H1 (cell line): ENCODE measurements around the gene ENTPD1. TPM values are rescaled to one million over a fixed set of nuclear protein-coding genes. Genes with fewer than 3 reads are reported as not detected.

ENCODE experiments used
- CTCF ChIA-PET: fragments of 300-600 bp; sonication (Branson Sonifier 250); formaldehyde crosslinking; loops from one replicate; lab custom pipeline; 2021; ENCODE audit not compliant: partially characterized antibody; lab: Charles Lee
- POLR2A ChIA-PET: fragments of 300-600 bp; sonication (Branson Sonifier 250); formaldehyde crosslinking; loops from one replicate; lab custom pipeline; 2021; ENCODE audit warnings: inconsistent platforms; ENCODE audit not compliant: partially characterized antibody; lab: Charles Lee
- DNase-seq, 2 experiments: peaks; one replicate each; pipeline versions ENCODE4 v3.0.0 to v3.0.0-alpha.2; 2010 to 2022; ENCODE audit warnings: low spot score in 2 of 2, low read depth in 1 of 2, mixed read lengths in 1 of 2
- FAIRE-seq: peaks from 2 replicates; lab custom pipeline; 2011; peaks lifted over from hg19 to GRCh38; lab: Jason Lieb, UNC
- H2AFZ ChIP-seq: 2 replicates; pipeline ENCODE4 v1.8.1; 2012; ENCODE audit warnings: low read length, inconsistent platforms
- H2AK5ac ChIP-seq: 2 replicates; pipeline ENCODE4 v1.6.1; 2013; ENCODE audit warnings: low read depth, low read length
- H2BK120ac ChIP-seq: replicated peaks from 2 replicates; pipeline ENCODE3; 2013; ENCODE audit warnings: low read depth, low read length, inconsistent platforms
- H2BK12ac ChIP-seq: 2 replicates; pipeline ENCODE4 v1.6.1; 2013; ENCODE audit warnings: low read depth, low read length
- H2BK15ac ChIP-seq: 2 replicates; pipeline ENCODE4 v1.6.1; 2013; ENCODE audit warnings: low read length
- H2BK20ac ChIP-seq: 2 replicates; pipeline ENCODE4 v1.6.1; 2013; ENCODE audit warnings: low read length
- H2BK5ac ChIP-seq: 2 replicates; pipeline ENCODE4 v1.6.1; 2013; ENCODE audit warnings: low read depth, low read length
- H3K14ac ChIP-seq: 2 replicates; pipeline ENCODE4 v1.6.1; 2013; ENCODE audit warnings: inconsistent platforms; ENCODE audit not compliant: insufficient read length
- H3K18ac ChIP-seq: 2 replicates; pipeline ENCODE4 v1.6.1; 2013; ENCODE audit warnings: low read length; ENCODE audit errors: extremely low read depth
- H3K23ac ChIP-seq: 2 replicates; pipeline ENCODE4 v1.6.1; 2013; ENCODE audit warnings: inconsistent platforms; ENCODE audit not compliant: insufficient read length
- H3K23me2 ChIP-seq: 2 replicates; pipeline ENCODE4 v1.6.1; 2013; ENCODE audit warnings: low read depth, low read length
- H3K27ac ChIP-seq: 2 replicates; pipeline ENCODE4 v1.6.1; 2011; ENCODE audit warnings: low read depth, low read length, inconsistent platforms
- H3K27me3 ChIP-seq, 4 experiments: replicated peaks in 1 of 4; 1 replicate in 1 of 4; 2 replicates in 3 of 4; pipeline versions ENCODE4 v1.6.1 to v1.8.1; 2011 to 2013; ENCODE audit warnings: low read length in 3 of 4, mild to moderate bottlenecking in 3 of 4, inconsistent platforms in 2 of 4, mixed read lengths in 2 of 4, moderate library complexity in 1 of 4; ENCODE audit not compliant: control insufficient read depth in 3 of 4, insufficient read depth in 3 of 4; ENCODE audit errors: extremely low read depth in 1 of 4
- H3K36me3 ChIP-seq, 4 experiments: 2 replicates each; pipeline versions ENCODE4 v1.6.1 to v1.8.1; 2011 to 2013; ENCODE audit warnings: mild to moderate bottlenecking in 4 of 4, low read length in 3 of 4, moderate library complexity in 2 of 4, control low read depth in 1 of 4, inconsistent platforms in 1 of 4; ENCODE audit not compliant: insufficient read depth in 4 of 4, control insufficient read depth in 2 of 4
- H3K4ac ChIP-seq: replicated peaks from 2 replicates; pipeline ENCODE3; 2013; ENCODE audit warnings: low read length, low read depth, mixed read lengths, inconsistent platforms; ENCODE audit not compliant: insufficient read length
- H3K4me1 ChIP-seq, 4 experiments: replicated peaks in 1 of 4; 1 replicate in 1 of 4; 2 replicates in 3 of 4; pipeline versions ENCODE4 v1.6.1 to v1.8.1; 2011 to 2013; ENCODE audit warnings: low read length in 3 of 4, inconsistent platforms in 2 of 4, mixed read lengths in 1 of 4; ENCODE audit not compliant: insufficient read depth in 4 of 4, control insufficient read depth in 3 of 4
- H3K4me2 ChIP-seq, 2 experiments: 2 replicates each; pipeline versions ENCODE4 v1.6.1 to v1.8.1; 2011 to 2013; ENCODE audit warnings: low read depth in 2 of 2, low read length in 2 of 2, control low read depth in 1 of 2, inconsistent platforms in 1 of 2, mild to moderate bottlenecking in 1 of 2; ENCODE audit not compliant: insufficient read depth in 1 of 2
- H3K4me3 ChIP-seq, 4 experiments: fragments of 200-600, 300-600 bp in 1 of 4; sonication (generic), shearing (Covaris generic), sonication (Bioruptor Twin) in 1 of 4; 2 replicates each; pipeline versions ENCODE4 v1.5.1 to v1.8.1; 2011 to 2016; ENCODE audit warnings: low read length in 4 of 4, low read depth in 3 of 4, control low read depth in 2 of 4, inconsistent platforms in 2 of 4, mild to moderate bottlenecking in 2 of 4, mixed read lengths in 1 of 4, moderate library complexity in 1 of 4; ENCODE audit not compliant: insufficient read depth in 2 of 4; ENCODE audit errors: extremely low read depth in 1 of 4
- H3K56ac ChIP-seq: replicated peaks from 2 replicates; pipeline ENCODE3; 2013; ENCODE audit warnings: low read depth, mild to moderate bottlenecking, mixed read lengths, low read length, inconsistent platforms; ENCODE audit not compliant: insufficient read length
- H3K79me1 ChIP-seq: 2 replicates; pipeline ENCODE4 v1.6.1; 2013; ENCODE audit warnings: low read depth, low read length, control low read depth
- H3K79me2 ChIP-seq, 2 experiments: 2 replicates each; pipeline versions ENCODE4 v1.6.1 to v1.8.1; 2012 to 2013; ENCODE audit warnings: low read length in 2 of 2, mild to moderate bottlenecking in 2 of 2, inconsistent platforms in 1 of 2; ENCODE audit not compliant: insufficient read depth in 2 of 2, control insufficient read depth in 1 of 2
- H3K9ac ChIP-seq, 4 experiments: replicated peaks in 1 of 4; 1 replicate in 1 of 4; 2 replicates in 3 of 4; pipeline versions ENCODE4 v1.6.1 to v1.8.1; 2011 to 2013; ENCODE audit warnings: low read depth in 3 of 4, low read length in 3 of 4, control low read depth in 2 of 4, mild to moderate bottlenecking in 2 of 4, moderate library complexity in 2 of 4, inconsistent platforms in 1 of 4; ENCODE audit errors: extremely low read depth in 1 of 4
- H3K9me3 ChIP-seq, 2 experiments: 2 replicates each; pipeline versions ENCODE4 v1.6.1 to v1.8.1; 2012 to 2013; ENCODE audit warnings: mild to moderate bottlenecking in 2 of 2, moderate library complexity in 2 of 2, control low read depth in 1 of 2, inconsistent platforms in 1 of 2, low read depth in 1 of 2, low read length in 1 of 2, mixed read lengths in 1 of 2; ENCODE audit not compliant: insufficient read depth in 2 of 2
- H4K20me1 ChIP-seq, 2 experiments: replicated peaks in 1 of 2; 2 replicates each; pipeline versions ENCODE3 to v1.8.1; 2011 to 2013; ENCODE audit warnings: inconsistent platforms in 2 of 2, low read length in 2 of 2, mild to moderate bottlenecking in 1 of 2; ENCODE audit not compliant: insufficient read depth in 2 of 2, control insufficient read depth in 1 of 2
- H4K5ac ChIP-seq: 2 replicates; pipeline ENCODE4 v1.6.1; 2013; ENCODE audit warnings: low read length, low read depth, mixed read lengths, inconsistent platforms; ENCODE audit not compliant: insufficient read length
- H4K8ac ChIP-seq: 2 replicates; pipeline ENCODE4 v1.8.0; 2013; ENCODE audit warnings: mild to moderate bottlenecking, moderate library complexity, low read length, inconsistent platforms; ENCODE audit not compliant: insufficient read depth; ENCODE audit errors: extremely low read depth
- H4K91ac ChIP-seq: replicated peaks from 2 replicates; pipeline ENCODE3; 2013; ENCODE audit warnings: low read length, mixed read lengths, inconsistent platforms; ENCODE audit not compliant: insufficient read length
- BRCA1 ChIP-seq: IDR thresholded peaks from 2 replicates; pipeline ENCODE4 v1.6.1; 2012; ENCODE audit warnings: low read depth, low read length, improper control_type of control experiment
- CEBPB ChIP-seq: IDR thresholded peaks from 2 replicates; pipeline ENCODE4 v1.6.1; 2012; ENCODE audit warnings: low read depth, low read length
- CTCF ChIP-seq, 3 experiments: IDR thresholded peaks; 1 replicate in 2 of 3; 2 replicates in 1 of 3; pipeline versions ENCODE4 v1.5.1 to v1.6.1; 2011; ENCODE audit warnings: low read length in 3 of 3, mild to moderate bottlenecking in 3 of 3, inconsistent platforms in 2 of 3, low read depth in 1 of 3, moderate library complexity in 1 of 3; ENCODE audit not compliant: insufficient read depth in 1 of 3; ENCODE audit errors: control extremely low read depth in 1 of 3
- EP300 ChIP-seq, 2 experiments: IDR thresholded peaks; 1 replicate in 1 of 2; 2 replicates in 1 of 2; pipeline ENCODE4 v1.6.1; 2011 to 2012; ENCODE audit warnings: low read depth in 2 of 2, low read length in 2 of 2, mild to moderate bottlenecking in 2 of 2, borderline replicate concordance in 1 of 2, inconsistent platforms in 1 of 2, moderate library complexity in 1 of 2
- EZH2 ChIP-seq: fragments of 200-600 bp; sonication (generic); IDR thresholded peaks from 2 replicates; pipeline ENCODE4 v1.7.1; 2012; ENCODE audit warnings: low read depth, mild to moderate bottlenecking, moderate library complexity, low read length, inconsistent platforms; ENCODE audit not compliant: severe bottlenecking
- JUN ChIP-seq: IDR thresholded peaks from 2 replicates; pipeline ENCODE4 v1.6.1; 2011; ENCODE audit warnings: low read depth, mild to moderate bottlenecking, improper control_type of control experiment, low read length
- TAF1 ChIP-seq: IDR thresholded peaks from 2 replicates; pipeline ENCODE4 v1.6.1; 2011; ENCODE audit warnings: mild to moderate bottlenecking, low read depth, low read length
- TBP ChIP-seq: IDR thresholded peaks from 2 replicates; pipeline ENCODE4 v1.6.1; 2011; ENCODE audit warnings: low read depth, low read length, improper control_type of control experiment
- TEAD4 ChIP-seq: IDR thresholded peaks from 2 replicates; pipeline ENCODE4 v1.6.1; 2012; ENCODE audit warnings: low read depth, low read length, inconsistent platforms, mixed read lengths
- WGBS, 2 experiments: shearing (Covaris generic) in 1 of 2; methylation state at CpG; one replicate each; pipeline versions ENCODE4 v1.1.6 to v1.1.7; 2013 to 2015; ENCODE audit warnings: low lambda C conversion rate in 2 of 2, mixed read lengths in 2 of 2, inconsistent platforms in 1 of 2, low coverage in 1 of 2, missing lambda C conversion rate in 1 of 2; ENCODE audit not compliant: insufficient replicate concordance in 2 of 2, insufficient coverage in 1 of 2, insufficient read length in 1 of 2; ENCODE audit errors: extremely low coverage in 1 of 2, missing lambda C conversion rate in 1 of 2; 5-methylcytosine and 5-hydroxymethylcytosine counted together
- polyA plus RNA-seq, 7 experiments: library from polyadenylated mRNA; depleted of rRNA in 3 of 7; stranded (reverse) in 5 of 7; unstranded in 2 of 7; fragments of >200 nt in 5 of 7; fragments of 200-250 nt in 2 of 7; gene quantifications; 1 replicate in 5 of 7; 2 replicates in 1 of 7; 4 replicates in 1 of 7; pipeline versions ENCODE4 v1.2.1 to v1.2.3, GENCODE V29; 2011 to 2013; ENCODE audit warnings: missing spikeins in 2 of 7, mixed read lengths in 2 of 7
- total RNA-seq: library from RNA; stranded (reverse); fragmentation: NEBNext Ultra II Directional; extraction: Animal tissue kit (Norgen Biotek cat#: 25700); gene quantifications from 2 replicates; pipeline ENCODE4 v1.2.1, GENCODE V29; 2021

The ENTPD1 gene
- total and polyA plus RNA-seq, 2 of the 8 experiments (the other 6 are each of a cell fraction or from before 2014, with no cell fraction given), result 2.2 to 2.5 TPM

GRCh38 chr10:95833042-95833610 is 77.2 kb downstream of the ENTPD1 start:
- no peak for TF ChIP-seq TEAD4
- TF ChIP-seq EZH2, result no peak
- TF ChIP-seq TAF1, result no peak
- TF ChIP-seq CTCF (IDR thresholded peaks at IDR 0.05; ENCODE audit: control extremely low read depth in 1 of 3, insufficient read depth in 1 of 3, low read depth in 1 of 3, low read length in 3 of 3), result no peak
- no peak for TF ChIP-seq TBP
- no peak for TF ChIP-seq EP300 (IDR thresholded peaks at IDR 0.05; ENCODE audit: borderline replicate concordance in 1 of 2, low read depth in 2 of 2, low read length in 2 of 2)
- TF ChIP-seq CEBPB, result no peak
- TF ChIP-seq JUN, result no peak
- TF ChIP-seq BRCA1, result no peak
- CTCF ChIA-PET, result interaction anchor here (0.7 to 2.3 kb wide), 4 partner anchors 11 to 139 kb away, joined by 3 to 8 read pairs (median 5); partner anchors contain the start of gene TCTN3
- DNase-seq, result no peak

More at GRCh38 chr10:95833042-95833610, 77.2 kb downstream of the ENTPD1 start:
- no peak overlapping the region for H2AK5ac ChIP-seq
- H2BK5ac ChIP-seq, result no peak overlapping the region
- peaks cover 2% of the 10 kb centered on the region; the same call in 1 of the 2 replicates for H3K23me2 ChIP-seq
- no peaks in the 10 kb centered on the region for H4K20me1 ChIP-seq
- no peak overlapping the region for H2AFZ ChIP-seq
- no peaks in the 10 kb centered on the region for H3K36me3 ChIP-seq
- no peak overlapping the region for H2BK120ac ChIP-seq
- H2BK20ac ChIP-seq, result no peak overlapping the region
- H3K4me2 ChIP-seq, result no peak overlapping the region
- no peak overlapping the region for H2BK12ac ChIP-seq
- no peaks in the 10 kb centered on the region for H3K79me1 ChIP-seq
- H4K8ac ChIP-seq, result no peak overlapping the region
- no peak overlapping the region for H3K9ac ChIP-seq
- no peak overlapping the region for H3K27ac ChIP-seq
- no peaks in the 10 kb centered on the region for H3K27me3 ChIP-seq
- H4K91ac ChIP-seq, result no peak overlapping the region
- no peak overlapping the region for H3K14ac ChIP-seq
- H3K79me2 ChIP-seq, result no peaks in the 10 kb centered on the region
- H3K56ac ChIP-seq, result no peak overlapping the region
- H2BK15ac ChIP-seq, result no peak overlapping the region
- no peak for FAIRE-seq
- H3K23ac ChIP-seq, result no peak overlapping the region
- POLR2A ChIA-PET, result interaction anchor here (0.6 kb wide), 1 partner anchor 11 kb away, joined by 4 read pairs; no protein-coding TSS in a partner anchor
- H3K18ac ChIP-seq, result no peak overlapping the region
- WGBS, 2 experiments, result 88% methylated on average over 1 of the region's 1 CpG; no CpG with 5 or more reads in 1 of the 2 experiments
- no peak overlapping the region for H3K4me3 ChIP-seq
- peaks cover 0 to 4% (median 2%) of the 10 kb centered on the region in 4 experiments; a peak in 2 of 7 replicates for H3K4me1 ChIP-seq
- no peak overlapping the region for H3K4ac ChIP-seq
- no peaks in the 10 kb centered on the region for H3K9me3 ChIP-seq
- no peak overlapping the region for H4K5ac ChIP-seq
